Raji (cell line): Measurements from ENCODE around the gene TP63.

Source experiments
- POLR2A ChIP-seq: IDR thresholded peaks from 2 replicates; pipeline ENCODE4 v1.6.1; 2011; ENCODE audit warnings: low read depth, low read length, control low read depth; ENCODE audit not compliant: insufficient read depth

The TP63 gene

DNA sequence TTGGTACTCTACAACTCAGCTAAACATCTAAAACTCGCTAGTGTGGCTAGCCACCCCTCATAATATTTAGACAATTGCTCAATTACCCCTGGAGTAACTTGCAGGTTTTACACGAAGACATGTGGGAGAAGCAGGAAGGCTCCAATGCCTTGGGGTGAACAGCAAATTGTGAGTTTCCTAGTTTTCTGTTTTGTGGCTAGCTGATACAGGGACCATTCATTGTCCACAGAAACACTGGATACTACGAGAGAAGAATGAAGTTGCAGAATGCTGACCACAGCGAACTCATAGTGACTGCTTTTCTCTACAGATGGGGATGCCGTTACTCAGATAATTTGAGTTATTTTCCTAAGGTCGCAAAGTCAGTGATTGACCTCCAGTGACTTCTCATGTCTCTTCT, 276.6 kb downstream of the TP63 start:
- TF ChIP-seq POLR2A = no peak

DNA sequence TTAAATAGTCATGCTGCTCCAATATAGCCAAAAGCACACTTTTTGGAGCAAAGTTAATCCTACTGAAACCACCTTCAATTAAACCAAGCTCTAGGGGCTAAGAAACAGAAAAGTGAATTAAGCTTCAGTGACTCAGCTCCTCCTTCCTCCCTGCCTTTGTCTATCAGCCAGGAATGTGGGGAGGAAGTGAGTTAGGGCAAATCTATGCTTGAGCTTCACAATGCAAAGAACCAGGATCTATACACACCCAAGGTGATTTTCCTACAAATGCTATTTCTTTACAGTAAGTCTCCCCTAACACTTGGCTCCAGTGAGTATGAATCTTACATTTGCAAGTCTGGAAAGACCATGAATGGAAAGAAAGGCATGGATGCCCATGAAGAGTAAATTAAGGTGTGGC, 277.5 kb downstream of the TP63 start:
- TF ChIP-seq POLR2A = no peak

DNA sequence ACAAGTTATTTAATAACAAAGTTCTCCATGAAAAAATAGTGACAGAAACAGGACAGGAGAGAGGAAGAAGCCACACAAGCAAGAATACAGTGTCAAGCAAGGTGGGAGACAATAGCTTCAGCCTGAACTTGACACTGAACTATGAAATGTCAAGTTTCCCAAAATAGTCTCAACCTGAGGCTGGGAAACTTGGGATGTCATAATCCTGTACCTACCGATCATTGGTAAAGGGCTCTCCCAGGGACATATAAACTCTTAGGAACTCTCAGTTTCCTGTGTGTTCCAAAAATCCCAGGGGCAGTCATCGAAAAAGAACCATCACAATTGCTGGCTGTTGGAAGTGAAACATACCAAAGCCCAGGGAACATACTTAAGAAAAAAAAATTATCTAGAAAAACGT, 277.9 kb downstream of the TP63 start:
- no peak for TF ChIP-seq POLR2A

DNA sequence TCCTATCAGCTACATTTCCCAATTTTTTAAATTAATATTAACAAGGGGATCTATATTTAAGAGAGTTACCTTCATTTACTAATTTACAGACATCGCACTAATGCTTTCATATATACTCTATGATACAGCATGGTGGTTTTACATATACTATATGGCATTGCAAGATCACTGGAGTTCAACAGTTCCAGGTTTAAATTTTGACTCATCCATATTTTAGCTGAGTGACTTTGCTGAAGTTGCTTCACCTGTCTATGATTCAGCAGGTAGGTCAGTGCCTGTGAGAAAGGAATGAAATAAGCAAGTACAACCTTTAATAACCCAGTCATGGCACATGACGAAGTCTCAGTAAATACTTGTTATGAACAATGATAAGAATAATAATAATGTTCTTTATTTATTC, 278.4 kb downstream of the TP63 start:
- no peak for TF ChIP-seq POLR2A

DNA sequence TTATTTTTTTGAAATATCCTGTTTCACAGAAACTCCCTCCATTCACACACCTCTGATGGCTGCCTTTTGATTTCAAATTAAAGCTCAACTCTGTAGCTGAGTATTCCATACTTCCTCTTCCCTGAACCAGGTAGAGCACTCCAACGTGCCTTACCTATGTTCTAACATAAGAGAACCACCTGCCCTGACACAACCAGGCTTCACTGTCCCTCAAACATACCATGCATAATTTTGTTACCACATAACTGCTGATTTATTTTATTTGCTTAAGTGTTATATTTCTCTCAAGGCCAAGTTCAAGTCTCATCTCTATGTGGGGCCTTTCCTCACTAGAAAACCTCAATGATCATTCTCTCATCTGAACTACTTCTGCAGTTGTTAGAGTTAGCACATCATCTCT, 279.8 kb downstream of the TP63 start:
- no peak for TF ChIP-seq POLR2A

DNA sequence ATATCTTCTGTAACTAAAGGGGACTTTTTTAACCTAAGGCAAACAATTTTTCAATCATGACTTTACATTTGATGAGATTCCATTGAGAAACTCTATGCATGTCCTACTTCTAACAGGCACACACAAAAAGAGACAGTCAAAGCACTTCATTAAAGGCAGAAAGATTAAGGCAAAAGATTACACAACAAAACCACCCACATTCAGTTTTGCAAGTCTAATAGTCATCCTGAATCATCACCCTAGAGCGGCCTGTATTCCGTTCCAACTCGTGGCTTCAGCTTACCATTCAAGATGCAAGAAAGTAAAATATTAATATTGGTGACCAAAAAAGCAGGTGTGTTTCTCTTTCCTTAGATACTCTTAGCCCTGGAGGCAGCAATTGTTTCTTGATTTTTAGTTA, 283.6 kb downstream of the TP63 start:
- no peak for TF ChIP-seq POLR2A

DNA sequence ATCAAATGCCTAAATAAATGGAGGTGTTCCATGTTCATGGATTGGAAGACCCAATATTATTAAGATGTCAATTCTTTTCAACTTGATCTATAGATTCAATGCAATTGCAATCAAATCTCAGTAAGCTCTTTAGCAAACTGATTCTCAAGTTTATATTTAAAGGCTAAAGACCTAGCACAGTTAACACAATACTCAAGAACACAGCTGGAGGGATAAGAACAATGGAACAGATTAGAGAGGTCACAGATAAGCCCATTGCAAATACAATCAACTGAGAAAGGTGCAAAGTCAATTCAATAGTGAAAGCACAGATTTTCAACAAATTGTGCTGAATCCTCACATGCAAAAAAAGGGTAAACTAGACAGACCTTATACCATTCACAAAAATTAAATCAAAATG, 290.6 kb downstream of the TP63 start:
- no peak for TF ChIP-seq POLR2A

DNA sequence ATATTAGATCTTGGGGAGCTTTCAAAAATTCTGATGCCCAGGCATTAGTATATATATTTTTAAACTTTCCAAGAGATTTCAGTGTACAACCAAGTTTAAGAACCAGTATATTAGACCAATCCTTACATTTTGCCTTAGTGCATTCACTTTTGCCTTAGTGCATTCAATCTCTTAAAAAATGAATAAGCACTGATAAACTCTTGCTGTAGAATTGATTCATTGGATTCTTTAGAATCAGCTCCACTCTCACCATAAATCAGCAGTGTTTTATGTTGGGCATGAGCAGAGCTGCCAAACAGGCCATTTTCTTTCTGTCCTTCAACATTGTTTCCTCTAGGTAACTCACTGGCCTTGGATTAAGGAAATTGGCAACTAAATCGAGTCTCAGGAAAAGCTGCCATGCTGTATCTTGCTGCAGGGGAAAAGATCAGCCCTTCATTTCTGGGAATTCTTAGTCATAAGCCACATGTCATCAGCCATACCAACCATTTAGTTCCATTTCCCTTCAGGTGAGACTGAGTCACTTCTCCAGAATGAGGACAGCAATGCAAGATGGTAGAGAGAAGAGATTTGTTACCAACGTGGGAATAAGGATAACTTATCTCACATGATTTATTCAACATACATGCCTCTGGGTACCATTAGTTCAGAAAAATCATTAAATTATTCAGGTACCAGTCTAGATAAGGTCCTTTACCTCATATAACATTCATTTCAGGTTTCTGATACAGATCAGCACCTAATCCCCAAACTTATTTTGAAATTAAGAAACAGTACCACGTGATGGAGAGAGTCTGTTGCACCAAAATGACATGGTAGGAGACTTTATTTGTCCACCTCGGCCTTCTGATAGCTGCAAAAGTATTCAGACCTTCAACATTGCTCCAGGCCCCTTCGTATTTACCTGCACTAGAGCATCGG, 297.0 kb downstream of the TP63 start:
- no peak for TF ChIP-seq POLR2A

DNA sequence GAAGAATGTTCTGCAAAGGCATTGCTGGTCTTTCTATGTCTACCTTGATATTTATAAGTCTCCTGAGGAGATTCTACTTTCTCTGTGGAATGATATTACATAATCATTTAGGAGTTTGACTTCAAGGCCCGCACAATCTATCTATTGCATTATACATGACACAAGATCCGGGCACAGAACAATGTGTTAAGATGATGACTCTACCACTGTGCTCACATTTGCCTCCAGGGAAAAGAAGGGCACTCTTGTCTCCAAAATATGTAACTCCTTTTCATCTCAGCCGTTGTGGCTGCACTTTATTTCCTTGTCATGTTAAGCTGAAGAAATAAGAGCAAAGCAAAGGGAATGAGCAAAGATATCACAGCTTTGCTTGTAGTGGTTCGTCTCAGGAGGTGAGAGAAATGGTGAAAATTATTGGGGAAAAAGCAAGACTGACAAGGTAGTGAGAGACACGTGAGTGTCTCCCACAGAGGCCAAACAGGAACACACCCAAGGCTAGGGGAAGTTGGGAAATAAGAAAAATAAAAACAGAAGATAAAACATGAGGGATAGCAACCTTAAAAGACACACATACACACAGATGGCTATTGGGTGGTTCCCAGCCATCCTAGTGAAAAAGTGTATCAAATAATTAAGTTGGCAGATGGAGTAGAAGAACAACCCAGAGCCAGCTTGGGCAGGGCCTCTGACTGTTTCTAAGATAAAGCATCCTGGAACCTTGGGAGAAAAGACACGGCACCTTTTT, 305.2 kb downstream of the TP63 start:
- no peak for TF ChIP-seq POLR2A

DNA sequence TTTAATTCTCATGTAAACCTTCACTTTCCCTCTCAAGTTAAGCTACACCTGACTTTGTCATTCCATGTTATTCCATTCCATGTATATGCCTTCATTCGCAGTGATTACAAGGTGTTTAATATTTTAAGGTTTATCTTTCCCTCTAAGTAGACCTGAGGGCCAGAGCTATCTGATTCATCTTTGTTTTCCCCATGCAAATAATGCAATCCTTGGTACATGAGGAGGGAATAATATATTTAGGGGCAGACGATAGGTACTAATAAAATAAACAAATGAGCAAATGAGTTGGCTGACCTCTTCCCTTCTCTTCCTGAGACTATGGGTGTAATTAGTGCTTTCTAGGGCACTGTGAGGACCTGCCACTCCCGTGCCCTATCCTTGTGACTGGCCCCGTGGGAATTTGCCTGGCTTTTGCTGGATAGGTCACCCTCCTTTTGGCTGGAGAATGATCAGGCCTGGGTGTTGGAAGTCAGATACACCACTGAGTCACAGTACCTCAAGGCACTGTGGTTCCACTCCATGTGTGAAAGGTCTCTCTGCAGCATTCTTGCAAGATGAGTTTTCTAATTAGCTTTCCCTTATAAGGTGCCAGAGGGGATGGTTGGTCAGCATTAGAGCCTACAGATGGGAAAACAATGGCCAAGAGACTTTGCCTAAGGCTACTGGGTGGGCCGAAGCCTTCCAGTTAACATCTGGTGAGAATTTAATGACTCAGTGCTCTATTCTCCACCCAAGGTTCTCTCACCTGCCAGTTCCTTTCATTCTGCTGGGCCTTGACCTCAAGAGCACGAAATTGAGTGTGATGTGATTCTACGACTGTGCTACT, 306.3 kb downstream of the TP63 start:
- no peak for TF ChIP-seq POLR2A

DNA sequence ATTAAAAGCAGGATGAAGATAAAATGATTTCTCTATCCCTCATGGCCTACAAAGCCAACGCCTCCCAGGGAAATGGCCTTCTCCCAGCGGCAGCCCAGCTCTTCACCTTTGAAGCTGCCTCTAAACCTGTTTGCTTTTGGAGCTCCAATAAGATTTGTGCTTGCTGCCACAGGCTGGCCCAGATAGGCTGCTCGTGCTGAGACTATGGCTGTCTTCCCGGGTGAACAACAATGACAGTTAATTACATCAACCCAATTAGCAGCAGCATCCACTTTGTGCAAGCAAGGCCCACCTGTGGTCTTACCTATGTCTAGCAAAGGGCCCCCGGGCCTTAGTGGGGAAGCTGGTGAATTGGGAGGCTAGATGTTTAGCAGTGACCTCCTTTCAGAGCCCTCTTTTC, 309.9 kb downstream of the TP63 start:
- no peak for TF ChIP-seq POLR2A

DNA sequence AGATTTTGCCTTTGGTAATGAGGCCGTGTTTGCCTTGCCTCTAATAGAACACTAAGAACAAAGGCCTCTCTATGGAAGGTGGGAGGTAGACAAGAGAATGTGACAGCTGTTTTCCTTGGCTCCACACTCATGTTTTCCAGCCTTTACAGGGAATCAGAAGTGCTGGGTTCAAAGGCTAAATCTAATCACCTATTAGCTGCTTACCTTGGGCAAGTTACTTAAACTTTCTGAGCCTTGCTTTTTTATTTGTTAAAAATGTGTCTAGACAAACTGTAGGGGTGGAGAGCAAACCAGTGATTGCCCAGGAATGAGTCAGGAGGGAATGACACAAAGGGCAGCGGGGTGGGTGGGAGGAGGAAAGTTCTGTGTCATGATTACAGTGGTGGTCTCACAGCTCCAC, 310.5 kb downstream of the TP63 start:
- TF ChIP-seq POLR2A = no peak

DNA sequence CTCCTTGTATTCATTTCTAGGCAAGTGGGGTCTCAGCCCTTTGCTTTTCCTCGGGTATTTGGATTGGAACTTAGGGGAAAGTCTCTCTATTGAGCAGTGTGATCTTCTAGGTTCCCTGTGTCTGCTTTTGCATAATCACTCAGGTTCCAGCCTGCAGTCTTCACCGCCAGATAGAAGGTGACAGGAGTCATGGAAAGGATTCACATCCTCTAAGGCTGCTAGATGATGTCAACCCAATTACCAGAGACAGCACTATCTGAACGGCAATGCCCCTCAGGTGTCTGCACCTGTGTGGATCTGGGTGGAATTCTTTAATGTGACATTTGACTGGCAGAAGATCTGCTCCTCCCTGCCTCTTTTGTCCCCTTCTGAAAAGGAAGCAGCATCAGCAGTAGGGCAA, 311.8 kb downstream of the TP63 start:
- no peak for TF ChIP-seq POLR2A

DNA sequence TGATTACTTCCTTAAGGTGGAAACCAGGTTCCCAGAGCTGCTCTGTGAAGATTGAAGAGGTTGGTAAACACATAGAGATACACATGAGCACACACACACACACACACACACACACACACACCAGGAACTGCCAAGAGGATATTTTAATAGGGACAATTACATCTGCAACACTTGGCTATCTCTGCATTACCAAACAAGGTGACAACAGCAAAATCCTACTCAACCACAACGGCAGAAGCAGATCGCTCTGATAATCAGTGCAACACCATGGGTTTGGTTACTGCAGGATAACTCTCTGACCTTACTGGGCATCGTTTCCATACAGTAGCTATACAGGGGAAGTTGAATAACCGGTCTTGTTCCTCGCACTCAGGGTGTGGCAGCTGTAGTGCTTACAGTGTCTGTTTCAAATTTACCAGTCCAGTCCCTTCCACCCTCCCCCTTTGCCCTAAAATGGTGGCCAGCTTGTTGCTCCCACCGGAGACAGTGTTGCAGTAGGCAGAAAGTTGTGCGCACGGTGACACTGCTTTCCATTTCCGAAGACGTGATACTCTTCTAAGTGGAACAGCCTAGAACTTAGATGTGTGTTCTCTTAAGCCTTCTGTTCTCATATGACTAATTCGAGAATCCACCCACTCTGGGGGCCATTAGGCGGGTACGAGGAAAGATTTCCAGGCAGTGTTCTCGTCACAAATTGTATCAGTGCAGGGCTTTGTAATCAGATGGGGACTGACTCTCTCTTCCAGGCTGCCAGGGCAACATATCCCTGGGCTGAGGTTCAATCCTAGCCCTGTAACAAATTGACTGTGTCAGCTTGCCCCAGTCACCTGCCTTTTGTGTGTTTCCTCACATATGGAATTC, 313.3 kb downstream of the TP63 start:
- no peak for TF ChIP-seq POLR2A
